Nucleus accumbens (tissue), 56 donors: Measurements from ENCODE around the gene APOBEC3F.
"Not testable (repeated sequence)": the region's sequence is repeated elsewhere in the genome, so short reads cannot be mapped to it uniquely, and the experiment has no call there.

Experiments used
- DNase-seq, 56 donors: peaks; one replicate each; lab custom pipeline; 2025; lab: John Stamatoyannopoulos, UW

APOBEC3F gene

GRCh38 chr22:39068033-39068785 is 27.5 kb downstream of the APOBEC3F start:
- no peak for DNase-seq

DNA sequence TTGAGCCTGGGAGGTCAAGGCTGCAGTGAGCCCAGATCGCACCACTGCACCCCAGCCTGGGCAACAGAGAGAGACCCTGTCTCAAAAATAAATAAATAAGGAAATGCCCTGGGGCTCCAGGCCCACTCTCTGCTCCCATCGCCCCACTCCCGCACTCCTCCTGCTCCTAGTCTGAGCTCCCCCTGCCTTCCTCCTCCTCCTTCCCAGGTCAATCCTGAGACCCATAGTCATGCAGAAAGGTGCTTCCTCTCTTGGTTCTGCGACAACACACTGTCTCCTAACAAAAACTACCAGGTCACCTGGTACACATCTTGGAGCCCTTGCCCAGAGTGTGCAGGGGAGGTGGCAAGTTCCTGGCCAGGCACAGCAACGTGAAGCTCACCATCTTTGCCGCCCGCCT is 29.5 kb downstream of the APOBEC3F start:
- no peak for DNase-seq

DNA sequence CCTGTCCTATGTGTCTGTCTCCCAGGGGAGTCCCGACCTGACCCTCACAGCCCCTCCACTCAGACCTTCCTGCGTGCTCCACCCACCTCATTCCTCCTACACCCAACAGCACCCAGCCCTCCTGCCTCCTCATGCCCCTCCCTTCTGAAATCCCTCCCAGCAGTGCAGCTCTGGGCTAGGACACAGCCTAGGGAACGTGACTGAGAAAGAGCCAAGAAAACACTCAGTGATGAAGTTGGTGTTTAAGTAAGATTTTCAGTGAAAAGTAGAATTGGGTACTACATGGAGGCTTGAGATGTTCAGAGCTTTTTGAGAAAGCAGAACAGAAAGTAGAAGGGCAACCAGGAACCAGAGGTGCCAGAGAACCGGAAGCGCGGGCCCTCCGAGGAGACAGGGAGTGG is 31.9 kb downstream of the APOBEC3F start:
- DNase-seq: not testable (repeated sequence)

DNA sequence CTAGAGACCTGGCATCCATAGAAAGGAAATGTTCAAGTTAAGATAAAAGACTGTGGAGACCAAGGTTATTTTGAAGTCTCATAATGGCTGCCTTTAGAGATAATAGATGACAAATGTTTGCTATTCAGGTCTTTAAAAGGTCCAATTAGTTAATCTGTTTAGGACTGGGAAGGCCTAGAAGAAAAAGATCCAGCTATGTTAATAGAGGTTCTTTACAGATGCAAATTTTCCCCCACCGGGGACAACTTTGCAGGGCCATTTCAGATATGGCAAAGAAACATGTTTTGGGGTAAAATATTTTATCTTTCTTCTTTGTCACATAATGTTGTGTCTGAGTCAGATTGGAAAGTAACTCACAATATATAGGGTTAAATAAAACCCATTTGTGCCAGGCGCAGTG is 33.3 kb downstream of the APOBEC3F start:
- no peak for DNase-seq

DNA sequence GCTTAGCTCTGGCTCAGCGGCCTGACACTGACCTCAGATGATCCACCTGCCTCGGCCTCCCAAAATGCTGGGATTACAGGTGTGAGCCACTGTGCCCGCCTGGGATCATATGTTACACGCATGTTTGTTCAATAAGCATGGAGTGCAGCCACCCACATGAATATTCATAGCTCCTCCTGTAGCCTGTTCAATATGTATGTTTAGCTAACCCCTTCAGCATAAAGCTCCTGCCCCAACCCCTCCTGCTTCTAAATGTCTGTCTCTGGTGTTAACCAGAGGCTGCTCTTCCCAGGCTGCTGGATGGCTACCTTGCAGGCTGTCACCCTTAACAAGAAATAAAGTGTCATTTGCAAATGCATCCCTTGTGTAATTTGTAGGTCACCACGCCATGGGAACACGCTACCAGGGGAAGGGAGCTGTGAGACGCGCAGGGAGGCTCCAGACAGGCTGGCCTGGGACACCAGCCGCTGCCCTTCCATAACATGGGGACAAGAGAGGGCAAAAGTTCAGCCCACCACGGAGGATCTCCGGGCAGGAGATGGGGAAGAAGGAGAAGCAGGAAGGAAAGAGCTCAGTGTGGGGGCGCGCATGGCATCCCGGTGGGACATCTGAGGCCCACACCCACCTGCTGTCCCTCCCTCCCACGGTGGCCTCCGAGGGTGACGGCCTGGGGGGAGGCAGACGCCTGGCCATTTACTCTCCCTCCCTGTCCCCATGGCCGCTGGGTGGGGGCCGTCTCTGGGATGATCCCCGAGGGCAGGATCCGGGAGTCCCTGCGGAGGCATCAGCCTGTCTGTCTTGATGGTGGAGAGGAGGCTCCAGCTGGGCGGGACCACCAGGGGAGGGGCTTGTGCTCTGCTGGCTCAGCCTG is 35.7 kb downstream of the APOBEC3F start:
- DNase-seq: not testable (repeated sequence)

- DNase-seq: peak in 3 of 56 donors; percentile 4 to 10 (median 6)
Observed at GRCh38 chr22:39077026-39077840, 36.6 kb downstream of the APOBEC3F start, which contains the start of gene APOBEC3G. APOBEC3G (plus strand) TSS chr22:39077275; CDS start chr22:39077362, 87 bp downstream.

GRCh38 chr22:39077912-39078311 is 37.2 kb downstream of the APOBEC3F start:
- DNase-seq: not testable (repeated sequence)

DNA sequence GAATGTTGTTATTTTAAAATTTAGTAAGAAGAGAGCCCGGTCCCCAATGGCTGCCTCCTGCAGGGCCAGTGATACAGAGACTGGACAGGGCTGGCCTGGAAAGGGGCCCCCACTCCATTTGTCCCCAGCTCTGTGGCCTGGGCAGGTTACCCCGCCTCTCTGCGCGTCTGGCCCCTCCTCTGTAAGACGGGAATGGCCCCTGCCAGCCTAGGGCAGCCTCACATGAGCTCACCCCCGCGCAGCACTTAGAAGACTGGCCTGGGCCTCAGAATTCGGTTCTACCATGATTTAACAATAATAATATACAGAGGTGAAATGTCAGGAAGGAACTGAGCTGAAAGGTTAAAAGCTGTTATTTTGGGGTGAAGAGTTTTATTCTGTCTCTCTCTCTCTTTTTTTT is 37.7 kb downstream of the APOBEC3F start:
- no peak for DNase-seq

DNA sequence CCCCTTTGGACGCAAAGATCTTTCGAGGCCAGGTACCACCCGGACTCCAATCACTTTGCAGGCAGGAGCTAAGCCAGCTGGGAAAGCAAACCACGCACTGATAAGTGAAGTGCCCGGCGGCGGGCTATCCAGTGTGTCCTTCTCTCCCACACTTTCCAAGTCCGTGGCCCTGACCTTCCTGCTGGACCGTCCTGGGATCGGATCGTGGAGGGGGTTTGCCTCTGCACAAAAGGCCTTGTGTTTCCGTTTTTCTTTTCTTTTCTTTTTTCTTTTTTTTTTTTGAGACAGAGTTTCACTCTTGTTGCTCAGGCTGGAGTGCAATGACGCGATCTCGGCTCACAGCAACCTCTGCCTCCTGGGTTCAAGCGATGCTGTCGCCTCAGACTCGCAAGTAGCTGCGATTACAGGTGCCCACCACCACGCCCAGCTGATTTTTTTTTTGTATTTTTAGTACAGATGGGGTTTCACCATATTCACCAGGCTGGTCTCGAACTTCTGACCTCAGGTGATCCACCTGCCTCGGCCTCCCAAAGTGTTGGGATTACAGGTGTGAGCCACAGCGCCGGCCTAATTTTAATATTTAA is 38.5 kb downstream of the APOBEC3F start:
- not testable (repeated sequence) for DNase-seq

DNA sequence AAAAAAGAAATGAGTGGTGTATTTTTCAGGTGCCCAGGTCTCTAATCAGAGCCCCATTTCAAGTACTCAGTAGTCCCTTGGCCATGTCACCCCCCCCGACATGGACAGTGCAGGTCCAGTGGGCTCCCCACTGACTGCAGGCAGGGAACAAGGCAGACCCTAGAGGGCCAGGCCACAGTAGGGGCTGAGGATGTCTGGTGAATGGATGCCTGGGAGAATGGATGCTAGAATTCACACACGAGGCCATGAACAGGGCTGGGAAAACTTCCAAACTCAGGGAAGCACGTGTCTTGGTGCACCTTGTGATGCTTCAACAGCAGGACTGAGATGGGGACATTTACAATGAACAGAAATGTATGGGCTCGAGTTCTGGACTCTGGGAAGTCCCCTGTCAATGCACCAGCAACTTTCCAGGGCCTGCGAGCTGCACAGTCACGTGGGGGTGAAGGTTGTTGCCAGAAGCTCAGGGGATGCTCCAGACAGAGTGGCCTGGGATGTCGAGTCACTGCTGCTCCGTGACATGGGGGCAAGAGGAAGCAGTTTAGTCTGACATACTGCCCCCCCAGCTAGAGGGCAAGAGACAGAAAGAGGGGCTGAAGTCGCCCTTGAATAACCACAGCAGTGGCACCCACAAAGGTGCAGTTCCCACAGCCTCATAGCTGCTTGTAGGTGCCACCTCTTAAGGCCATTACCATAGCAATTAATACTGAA is 39.5 kb downstream of the APOBEC3F start:
- no peak for DNase-seq

DNA sequence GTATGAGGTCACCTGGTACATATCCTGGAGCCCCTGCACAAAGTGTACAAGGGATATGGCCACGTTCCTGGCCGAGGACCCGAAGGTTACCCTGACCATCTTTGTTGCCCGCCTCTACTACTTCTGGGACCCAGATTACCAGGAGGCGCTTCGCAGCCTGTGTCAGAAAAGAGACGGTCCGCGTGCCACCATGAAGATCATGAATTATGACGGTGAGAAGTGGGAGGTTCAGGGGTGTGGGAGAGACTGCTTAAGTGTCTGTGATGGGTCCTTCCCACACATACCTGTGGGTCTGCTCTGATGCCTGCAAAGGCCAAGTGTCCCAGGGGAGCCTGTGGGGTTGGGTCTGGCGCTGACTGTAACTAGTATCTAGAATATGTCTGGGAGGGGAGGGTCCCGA is 40.4 kb downstream of the APOBEC3F start:
- no peak for DNase-seq

- DNase-seq: no peak
Observed at GRCh38 chr22:39081598-39081997, 40.9 kb downstream of the APOBEC3F start.

GRCh38 chr22:39083212-39084165 is 42.8 kb downstream of the APOBEC3F start:
- DNase-seq: no peak

- no peak for DNase-seq
Observed at GRCh38 chr22:39084666-39085065, 44.0 kb downstream of the APOBEC3F start.

- no peak for DNase-seq
Observed at GRCh38 chr22:39087098-39087497, 46.4 kb downstream of the APOBEC3F start.

- peak in 4 of 56 donors; percentile 5 to 60 (median 10) for DNase-seq
Observed at GRCh38 chr22:39087881-39088684, 47.4 kb downstream of the APOBEC3F start.

DNA sequence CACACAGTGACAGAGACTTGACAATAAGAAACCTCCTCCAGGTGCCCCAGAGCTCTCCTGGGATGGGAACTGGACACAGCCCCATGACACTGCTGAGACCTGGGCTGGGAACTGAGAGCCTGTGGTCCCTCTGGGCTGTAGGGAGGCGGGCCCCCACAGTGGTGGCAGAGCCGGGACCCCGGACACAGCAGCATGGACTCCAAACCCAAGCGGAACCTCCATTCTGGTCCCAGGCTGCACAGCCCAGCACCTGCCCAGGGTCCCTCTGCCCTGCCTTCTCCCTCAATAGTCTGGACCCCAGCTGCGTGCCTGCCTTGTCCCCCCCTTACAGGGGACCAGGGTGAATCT is 48.0 kb downstream of the APOBEC3F start:
- no peak for DNase-seq

DNA sequence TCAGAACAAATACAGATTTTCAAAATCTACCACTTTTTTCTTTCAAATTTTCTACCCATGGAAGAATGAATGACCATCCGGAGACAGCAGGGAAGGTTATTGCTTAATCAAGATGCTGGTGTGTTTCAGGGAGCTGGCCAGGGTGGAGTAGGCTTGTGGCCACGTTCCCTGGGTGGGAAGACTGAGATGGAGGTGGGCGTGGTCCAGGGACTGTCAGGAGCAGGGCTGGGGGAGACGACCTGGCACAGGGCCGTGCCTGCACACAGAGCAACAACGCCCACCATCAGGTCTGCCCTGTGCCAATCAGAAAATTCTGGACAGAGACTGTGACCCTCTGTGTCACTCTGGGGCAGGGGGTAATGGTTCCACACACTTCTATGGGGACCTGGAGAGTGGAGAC is 49.3 kb downstream of the APOBEC3F start:
- no peak for DNase-seq
